GM21423 (cell line): ENCODE measurements around the gene EVL.
A peak's percentile ranks its signal among the peaks of the same experiment; 100 is the strongest.

Source experiments
- ATAC-seq: cut with Tn5 transposase; IDR thresholded peaks from one replicate; pipeline ENCODE4 v1.9.1; 2021; ENCODE audit warnings: mild to moderate bottlenecking, moderate library complexity; ENCODE audit not compliant: unreplicated experiment

EVL gene

GRCh38 chr14:100106250-100107112 lies 41.3 kb downstream of the EVL start:
- no peak for ATAC-seq

- ATAC-seq, result no peak
Measured at GRCh38 chr14:100107236-100107635, 42.0 kb downstream of the EVL start.

- peak; percentile 78 for ATAC-seq
Measured at GRCh38 chr14:100108042-100108825, 43.0 kb downstream of the EVL start.

GRCh38 chr14:100108840-100109593 lies 43.8 kb downstream of the EVL start:
- ATAC-seq, result no peak

GRCh38 chr14:100109594-100109955 lies 44.4 kb downstream of the EVL start:
- no peak for ATAC-seq

- ATAC-seq, result no peak
Measured at GRCh38 chr14:100110816-100111215, 45.6 kb downstream of the EVL start.

GRCh38 chr14:100111931-100112704 lies 46.9 kb downstream of the EVL start:
- no peak for ATAC-seq

- no peak for ATAC-seq
Measured at GRCh38 chr14:100114109-100114765, 49.0 kb downstream of the EVL start.

GRCh38 chr14:100115236-100115635 lies 50.0 kb downstream of the EVL start:
- ATAC-seq, result no peak

- ATAC-seq, result no peak
Measured at GRCh38 chr14:100115726-100116125, 50.5 kb downstream of the EVL start.

GRCh38 chr14:100116134-100116533 lies 50.9 kb downstream of the EVL start:
- ATAC-seq, result no peak

GRCh38 chr14:100117026-100117425 lies 51.8 kb downstream of the EVL start:
- no peak for ATAC-seq

- no peak for ATAC-seq
Measured at GRCh38 chr14:100117633-100118395, 52.6 kb downstream of the EVL start.

- ATAC-seq, result no peak
Measured at GRCh38 chr14:100118396-100119011, 53.3 kb downstream of the EVL start.

GRCh38 chr14:100119251-100119650 lies 54.0 kb downstream of the EVL start:
- ATAC-seq, result no peak

- no peak for ATAC-seq
Measured at GRCh38 chr14:100120522-100121269, 55.5 kb downstream of the EVL start.

- ATAC-seq, result no peak
Measured at GRCh38 chr14:100121643-100122480, 56.6 kb downstream of the EVL start.
